ENCODE data around the gene NBPF1. TPM values are rescaled to one million over a fixed set of nuclear protein-coding genes. Genes with fewer than 3 reads are reported as not detected.

Gene NBPF1
- total and polyA plus RNA-seq, 9 of the 15 experiments (the other 6 are each of a cell fraction or from before 2014, with no cell fraction given): 5.2 to 42.6 (median 24.1) TPM

DNA sequence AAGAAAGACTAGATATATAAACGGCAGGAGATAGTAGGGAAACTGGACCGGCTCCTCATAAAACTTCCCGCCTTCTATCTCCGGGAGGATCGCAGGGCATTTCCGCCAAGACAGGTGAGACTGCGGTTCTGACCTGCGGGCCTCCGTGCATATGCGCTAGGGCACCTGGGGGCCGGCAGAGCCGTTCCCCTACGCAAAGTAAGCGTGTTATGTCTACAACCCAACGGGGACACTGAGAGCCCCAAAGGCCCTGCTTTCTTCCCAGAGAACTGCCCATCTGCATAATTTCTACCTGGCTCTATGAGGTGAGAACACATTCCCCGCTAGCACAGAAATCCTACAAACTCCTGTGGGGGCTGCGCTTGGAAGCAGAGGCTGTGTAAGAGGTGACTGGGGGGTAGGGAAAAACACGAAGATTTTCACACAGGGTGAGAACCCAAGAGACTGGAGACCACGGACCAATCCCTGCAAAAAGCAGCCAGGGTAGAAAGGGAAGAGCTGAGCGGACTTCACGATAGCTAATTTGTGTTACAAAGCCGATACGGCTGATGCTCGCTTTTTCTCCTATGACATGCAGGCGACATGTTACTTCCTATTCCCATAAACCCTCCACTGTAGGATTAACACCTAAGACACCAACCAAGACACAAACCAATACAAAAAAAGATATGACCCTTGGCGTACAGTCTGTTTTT lies 99.8 kb downstream of the NBPF1 start (continued):
- TF ChIP-seq, protein P1, sequence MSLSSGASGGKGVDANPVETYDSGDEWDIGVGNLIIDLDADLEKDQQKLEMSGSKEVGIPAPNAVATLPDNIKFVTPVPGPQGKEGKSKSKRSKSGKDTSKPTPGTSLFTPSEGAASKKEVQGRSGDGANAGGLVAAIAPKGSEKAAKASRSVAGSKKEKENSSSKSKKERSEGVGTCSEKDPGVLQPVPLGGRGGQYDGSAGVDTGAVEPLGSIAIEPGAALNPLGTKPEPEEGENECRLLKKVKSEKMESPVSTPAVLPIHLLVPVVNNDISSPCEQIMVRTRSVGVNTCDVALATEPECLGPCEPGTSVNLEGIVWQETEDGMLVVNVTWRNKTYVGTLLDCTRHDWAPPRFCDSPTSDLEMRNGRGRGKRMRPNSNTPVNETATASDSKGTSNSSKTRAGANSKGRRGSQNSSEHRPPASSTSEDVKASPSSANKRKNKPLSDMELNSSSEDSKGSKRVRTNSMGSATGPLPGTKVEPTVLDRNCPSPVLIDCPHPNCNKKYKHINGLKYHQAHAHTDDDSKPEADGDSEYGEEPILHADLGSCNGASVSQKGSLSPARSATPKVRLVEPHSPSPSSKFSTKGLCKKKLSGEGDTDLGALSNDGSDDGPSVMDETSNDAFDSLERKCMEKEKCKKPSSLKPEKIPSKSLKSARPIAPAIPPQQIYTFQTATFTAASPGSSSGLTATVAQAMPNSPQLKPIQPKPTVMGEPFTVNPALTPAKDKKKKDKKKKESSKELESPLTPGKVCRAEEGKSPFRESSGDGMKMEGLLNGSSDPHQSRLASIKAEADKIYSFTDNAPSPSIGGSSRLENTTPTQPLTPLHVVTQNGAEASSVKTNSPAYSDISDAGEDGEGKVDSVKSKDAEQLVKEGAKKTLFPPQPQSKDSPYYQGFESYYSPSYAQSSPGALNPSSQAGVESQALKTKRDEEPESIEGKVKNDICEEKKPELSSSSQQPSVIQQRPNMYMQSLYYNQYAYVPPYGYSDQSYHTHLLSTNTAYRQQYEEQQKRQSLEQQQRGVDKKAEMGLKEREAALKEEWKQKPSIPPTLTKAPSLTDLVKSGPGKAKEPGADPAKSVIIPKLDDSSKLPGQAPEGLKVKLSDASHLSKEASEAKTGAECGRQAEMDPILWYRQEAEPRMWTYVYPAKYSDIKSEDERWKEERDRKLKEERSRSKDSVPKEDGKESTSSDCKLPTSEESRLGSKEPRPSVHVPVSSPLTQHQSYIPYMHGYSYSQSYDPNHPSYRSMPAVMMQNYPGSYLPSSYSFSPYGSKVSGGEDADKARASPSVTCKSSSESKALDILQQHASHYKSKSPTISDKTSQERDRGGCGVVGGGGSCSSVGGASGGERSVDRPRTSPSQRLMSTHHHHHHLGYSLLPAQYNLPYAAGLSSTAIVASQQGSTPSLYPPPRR (CRISPR knock-in tag; IDR thresholded peaks at IDR 0.05; ENCODE audit: borderline replicate concordance): peak; percentile 99
- TF ChIP-seq KDM1A (IDR thresholded peaks at IDR 0.05) (peak in 1 of 2 experiments; percentile 47; a peak in 1 of 4 replicates), TEAD1 (CRISPR knock-in tag; IDR thresholded peaks at IDR 0.05) (peak; percentile 49 to 95; a peak in 2 of 4 replicates), ZNF444 (CRISPR knock-in tag; IDR thresholded peaks at IDR 0.05) (peak; percentile 90), ZFP30 (CRISPR knock-in tag; IDR thresholded peaks at IDR 0.05; ENCODE audit: borderline replicate concordance) (peak; percentile 96; the same call in 1 of the 2 replicates), TRIM24 (IDR thresholded peaks at IDR 0.05) (0 out of 4 replicates have a peak, but pooled peaks of 1 of the 2 experiments have one; percentile 23), LEF1 (IDR thresholded peaks at IDR 0.05) (peak; percentile 58; the same call in 1 of the 2 replicates), TCF7 (IDR thresholded peaks at IDR 0.05; ENCODE audit: borderline replicate concordance) (peak; percentile 64; the same call in 1 of the 2 replicates), ZNF212 (CRISPR knock-in tag; IDR thresholded peaks at IDR 0.05) (peak; percentile 89), HDAC3 (IDR thresholded peaks at IDR 0.05; ENCODE audit: borderline replicate concordance, partially characterized antibody) (peak; percentile 75), ZFX (CRISPR knock-in tag; IDR thresholded peaks at IDR 0.05) (peak; percentile 48; the same call in 1 of the 2 replicates), HMG20B (CRISPR knock-in tag; IDR thresholded peaks at IDR 0.05) (peak; percentile 97)
- TF ChIP-seq, protein P2, sequence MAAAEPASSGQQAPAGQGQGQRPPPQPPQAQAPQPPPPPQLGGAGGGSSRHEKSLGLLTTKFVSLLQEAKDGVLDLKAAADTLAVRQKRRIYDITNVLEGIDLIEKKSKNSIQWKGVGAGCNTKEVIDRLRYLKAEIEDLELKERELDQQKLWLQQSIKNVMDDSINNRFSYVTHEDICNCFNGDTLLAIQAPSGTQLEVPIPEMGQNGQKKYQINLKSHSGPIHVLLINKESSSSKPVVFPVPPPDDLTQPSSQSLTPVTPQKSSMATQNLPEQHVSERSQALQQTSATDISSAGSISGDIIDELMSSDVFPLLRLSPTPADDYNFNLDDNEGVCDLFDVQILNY (CRISPR knock-in tag; IDR thresholded peaks at IDR 0.05): peak; percentile 96
- TF ChIP-seq, protein P3, sequence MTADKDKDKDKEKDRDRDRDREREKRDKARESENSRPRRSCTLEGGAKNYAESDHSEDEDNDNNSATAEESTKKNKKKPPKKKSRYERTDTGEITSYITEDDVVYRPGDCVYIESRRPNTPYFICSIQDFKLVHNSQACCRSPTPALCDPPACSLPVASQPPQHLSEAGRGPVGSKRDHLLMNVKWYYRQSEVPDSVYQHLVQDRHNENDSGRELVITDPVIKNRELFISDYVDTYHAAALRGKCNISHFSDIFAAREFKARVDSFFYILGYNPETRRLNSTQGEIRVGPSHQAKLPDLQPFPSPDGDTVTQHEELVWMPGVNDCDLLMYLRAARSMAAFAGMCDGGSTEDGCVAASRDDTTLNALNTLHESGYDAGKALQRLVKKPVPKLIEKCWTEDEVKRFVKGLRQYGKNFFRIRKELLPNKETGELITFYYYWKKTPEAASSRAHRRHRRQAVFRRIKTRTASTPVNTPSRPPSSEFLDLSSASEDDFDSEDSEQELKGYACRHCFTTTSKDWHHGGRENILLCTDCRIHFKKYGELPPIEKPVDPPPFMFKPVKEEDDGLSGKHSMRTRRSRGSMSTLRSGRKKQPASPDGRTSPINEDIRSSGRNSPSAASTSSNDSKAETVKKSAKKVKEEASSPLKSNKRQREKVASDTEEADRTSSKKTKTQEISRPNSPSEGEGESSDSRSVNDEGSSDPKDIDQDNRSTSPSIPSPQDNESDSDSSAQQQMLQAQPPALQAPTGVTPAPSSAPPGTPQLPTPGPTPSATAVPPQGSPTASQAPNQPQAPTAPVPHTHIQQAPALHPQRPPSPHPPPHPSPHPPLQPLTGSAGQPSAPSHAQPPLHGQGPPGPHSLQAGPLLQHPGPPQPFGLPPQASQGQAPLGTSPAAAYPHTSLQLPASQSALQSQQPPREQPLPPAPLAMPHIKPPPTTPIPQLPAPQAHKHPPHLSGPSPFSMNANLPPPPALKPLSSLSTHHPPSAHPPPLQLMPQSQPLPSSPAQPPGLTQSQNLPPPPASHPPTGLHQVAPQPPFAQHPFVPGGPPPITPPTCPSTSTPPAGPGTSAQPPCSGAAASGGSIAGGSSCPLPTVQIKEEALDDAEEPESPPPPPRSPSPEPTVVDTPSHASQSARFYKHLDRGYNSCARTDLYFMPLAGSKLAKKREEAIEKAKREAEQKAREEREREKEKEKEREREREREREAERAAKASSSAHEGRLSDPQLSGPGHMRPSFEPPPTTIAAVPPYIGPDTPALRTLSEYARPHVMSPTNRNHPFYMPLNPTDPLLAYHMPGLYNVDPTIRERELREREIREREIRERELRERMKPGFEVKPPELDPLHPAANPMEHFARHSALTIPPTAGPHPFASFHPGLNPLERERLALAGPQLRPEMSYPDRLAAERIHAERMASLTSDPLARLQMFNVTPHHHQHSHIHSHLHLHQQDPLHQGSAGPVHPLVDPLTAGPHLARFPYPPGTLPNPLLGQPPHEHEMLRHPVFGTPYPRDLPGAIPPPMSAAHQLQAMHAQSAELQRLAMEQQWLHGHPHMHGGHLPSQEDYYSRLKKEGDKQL (CRISPR knock-in tag; IDR thresholded peaks at IDR 0.05; ENCODE audit: borderline replicate concordance): 0 out of 2 replicates have a peak, but pooled peaks have one; percentile 43
- TF ChIP-seq, protein P4, sequence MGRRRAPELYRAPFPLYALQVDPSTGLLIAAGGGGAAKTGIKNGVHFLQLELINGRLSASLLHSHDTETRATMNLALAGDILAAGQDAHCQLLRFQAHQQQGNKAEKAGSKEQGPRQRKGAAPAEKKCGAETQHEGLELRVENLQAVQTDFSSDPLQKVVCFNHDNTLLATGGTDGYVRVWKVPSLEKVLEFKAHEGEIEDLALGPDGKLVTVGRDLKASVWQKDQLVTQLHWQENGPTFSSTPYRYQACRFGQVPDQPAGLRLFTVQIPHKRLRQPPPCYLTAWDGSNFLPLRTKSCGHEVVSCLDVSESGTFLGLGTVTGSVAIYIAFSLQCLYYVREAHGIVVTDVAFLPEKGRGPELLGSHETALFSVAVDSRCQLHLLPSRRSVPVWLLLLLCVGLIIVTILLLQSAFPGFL (CRISPR knock-in tag; IDR thresholded peaks at IDR 0.05): peak; percentile 89
